ENCODE measurements around the gene RSRC1.

DNA sequence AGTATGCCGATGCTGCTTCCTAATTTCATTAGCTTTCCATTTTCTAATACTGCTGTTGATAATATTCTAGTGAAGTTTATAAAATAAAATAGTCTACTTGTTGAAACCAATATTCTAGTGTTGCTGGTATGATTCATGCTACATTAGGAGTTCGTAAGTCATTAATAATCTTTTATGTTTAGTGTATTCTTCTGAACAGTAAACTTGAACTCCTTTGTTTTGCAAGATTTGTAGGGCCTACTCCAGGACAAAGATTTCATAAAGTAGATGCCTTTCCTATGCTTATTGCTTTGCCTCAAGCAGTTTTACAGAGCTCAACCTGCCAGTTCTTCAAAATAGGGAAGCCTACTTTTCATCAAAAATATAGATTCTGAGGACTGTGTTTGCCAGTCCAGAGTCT, 111.5 kb downstream of the RSRC1 start:
- TF ChIP-seq, protein P1, sequence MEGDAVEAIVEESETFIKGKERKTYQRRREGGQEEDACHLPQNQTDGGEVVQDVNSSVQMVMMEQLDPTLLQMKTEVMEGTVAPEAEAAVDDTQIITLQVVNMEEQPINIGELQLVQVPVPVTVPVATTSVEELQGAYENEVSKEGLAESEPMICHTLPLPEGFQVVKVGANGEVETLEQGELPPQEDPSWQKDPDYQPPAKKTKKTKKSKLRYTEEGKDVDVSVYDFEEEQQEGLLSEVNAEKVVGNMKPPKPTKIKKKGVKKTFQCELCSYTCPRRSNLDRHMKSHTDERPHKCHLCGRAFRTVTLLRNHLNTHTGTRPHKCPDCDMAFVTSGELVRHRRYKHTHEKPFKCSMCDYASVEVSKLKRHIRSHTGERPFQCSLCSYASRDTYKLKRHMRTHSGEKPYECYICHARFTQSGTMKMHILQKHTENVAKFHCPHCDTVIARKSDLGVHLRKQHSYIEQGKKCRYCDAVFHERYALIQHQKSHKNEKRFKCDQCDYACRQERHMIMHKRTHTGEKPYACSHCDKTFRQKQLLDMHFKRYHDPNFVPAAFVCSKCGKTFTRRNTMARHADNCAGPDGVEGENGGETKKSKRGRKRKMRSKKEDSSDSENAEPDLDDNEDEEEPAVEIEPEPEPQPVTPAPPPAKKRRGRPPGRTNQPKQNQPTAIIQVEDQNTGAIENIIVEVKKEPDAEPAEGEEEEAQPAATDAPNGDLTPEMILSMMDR (IDR thresholded peaks at IDR 0.05) = no peak
- no peak for TF ChIP-seq POLR2A (IDR thresholded peaks at IDR 0.05)
